GM13976 (cell line): ENCODE data around the gene FKBP5.

ENCODE experiments used
- DNase-seq: peaks from one replicate; pipeline ENCODE4 v3.0.0; 2012; ENCODE audit warnings: low spot score
- CTCF ChIP-seq: IDR thresholded peaks from 2 replicates; pipeline ENCODE4 v1.5.1; 2012; ENCODE audit warnings: borderline replicate concordance, mild to moderate bottlenecking; ENCODE audit not compliant: insufficient read depth; ENCODE audit errors: extremely low read depth, missing control alignments, control extremely low read depth
- in situ Hi-C: fragments of 300-500 bp; cut with MboI; formaldehyde crosslinking; loops from one replicate; pipeline ENCODE4 v1.12.0; 2022; ENCODE audit warnings: low sequenced_read_pairs, mixed read lengths, inconsistent platforms; ENCODE audit not compliant: unreplicated experiment

Gene FKBP5

GRCh38 chr6:35727935-35728682 is 39.4 kb upstream of the FKBP5 start:
- in situ Hi-C loops = no loop called here
- peak; percentile 90 for DNase-seq

GRCh38 chr6:35727231-35727934 is 38.7 kb upstream of the FKBP5 start:
- in situ Hi-C loops = no loop called here
- DNase-seq = peak; percentile 65
- TF ChIP-seq CTCF = no peak

More at GRCh38 chr6:35727935-35728682, 39.4 kb upstream of the FKBP5 start:
- TF ChIP-seq CTCF = no peak

- no peak for TF ChIP-seq CTCF
- in situ Hi-C loops = no loop called here
These were observed 37.2 kb upstream of the FKBP5 start for GRCh38 chr6:35725721-35726438.

GRCh38 chr6:35725081-35725708 is 36.5 kb upstream of the FKBP5 start:
- TF ChIP-seq CTCF = no peak
- DNase-seq = no peak
- in situ Hi-C loops = no loop called here

More at GRCh38 chr6:35725721-35726438, 37.2 kb upstream of the FKBP5 start:
- no peak for DNase-seq

GRCh38 chr6:35724471-35724870 is 35.8 kb upstream of the FKBP5 start:
- in situ Hi-C loops = no loop called here
- no peak for DNase-seq
- no peak for TF ChIP-seq CTCF

- in situ Hi-C loops = no loop called here
- TF ChIP-seq CTCF = no peak
- DNase-seq = no peak
These were observed 35.3 kb upstream of the FKBP5 start for GRCh38 chr6:35724059-35724458.
